Mammary epithelial cell (primary cell): ENCODE data around the gene AGAP1.

Experiments
- CTCF ChIP-seq, 2 donors: IDR thresholded peaks in 1 of 2; conservative IDR thresholded peaks in 1 of 2; 2 replicates each; pipeline ENCODE4 v1.5.1; 2011 to 2012; ENCODE audit warnings: inconsistent platforms in 2 of 2, low read length in 2 of 2, mild to moderate bottlenecking in 2 of 2, control low read depth in 1 of 2, low read depth in 1 of 2; ENCODE audit not compliant: insufficient read depth in 1 of 2; ENCODE audit errors: extremely low read depth in 1 of 2
- EZH2 ChIP-seq: IDR thresholded peaks from 2 replicates; pipeline ENCODE4 v1.6.1; 2012; ENCODE audit warnings: low read length, inconsistent platforms, borderline replicate concordance

GRCh38 chr2:235462415-235462790 lies 31.4 kb upstream of the AGAP1 start:
- TF ChIP-seq CTCF (conservative IDR thresholded peaks at IDR 0.05 in 1 of 2, IDR thresholded peaks at IDR 0.05 in 1 of 2; ENCODE audit: extremely low read depth in 1 of 2, insufficient read depth in 1 of 2, low read depth in 1 of 2, low read length in 2 of 2) (no peak), EZH2 (no peak)
